ENCODE data around the gene SBF2. TPM values are rescaled to one million over a fixed set of nuclear protein-coding genes. Genes with fewer than 3 reads are reported as not detected.

Gene SBF2
- total and polyA plus RNA-seq, 2 donors (not counting 1 experiment from before 2014, with no cell fraction given): 5.6 to 17.7 TPM

- intact Hi-C loops (cut with micrococcal nuclease): loop anchor here (1.0 to 2.0 kb wide), 4 partner anchors 111 to 358 kb away; no protein-coding TSS in a partner anchor
- peak; percentile 76 for ATAC-seq (ENCODE audit: low read depth)
Observed at GRCh38 chr11:9972989-9973388, 321.0 kb downstream of the SBF2 start.

More at GRCh38 chr11:9972989-9973388, 321.0 kb downstream of the SBF2 start:
- no peak overlapping the region for H3K27ac ChIP-seq (ENCODE audit: low read length in 2 of 2)
- no peaks in the 10 kb centered on the region for H3K27me3 Mint-ChIP-seq
- no peak overlapping the region for H3K4me3 Mint-ChIP-seq
- H3K27ac Mint-ChIP-seq: no peak overlapping the region
- no peaks in the 10 kb centered on the region for H4K20me1 ChIP-seq (ENCODE audit: control insufficient read depth, insufficient read depth, low read length, poor library complexity, severe bottlenecking)
- no peaks in the 10 kb centered on the region for H3K27me3 ChIP-seq (replicated peaks in 1 of 4; ENCODE audit: control extremely low read depth in 1 of 4, control insufficient read depth in 3 of 4, insufficient read depth in 4 of 4, low read length in 3 of 4)
- peaks cover 0 to 3% of the 10 kb centered on the region in 2 donors for H3K4me1 ChIP-seq (ENCODE audit: control insufficient read depth in 2 of 2, insufficient read depth in 2 of 2, low read length in 2 of 2)
- ChIA-PET CTCF (interaction anchor here (0.6 to 3.7 kb wide), 45 partner anchors 10 to 468 kb away, joined by 3 to 56 read pairs (median 4); no protein-coding TSS in a partner anchor), POLR2A (interaction anchor here (0.6 kb wide), 1 partner anchor 313 kb away, joined by 4 read pairs; no protein-coding TSS in a partner anchor)
- H3K9me3 Mint-ChIP-seq (ENCODE audit: insufficient read depth): no peaks in the 10 kb centered on the region
- DNase-seq: peak; percentile 70
- H3K36me3 ChIP-seq (replicated peaks in 1 of 2; ENCODE audit: control extremely low read depth in 1 of 2, control insufficient read depth in 1 of 2, extremely low read depth in 1 of 2, insufficient read depth in 2 of 2, low read length in 1 of 2): no peaks in the 10 kb centered on the region
- no peak overlapping the region for H3K4me2 ChIP-seq (replicated peaks; ENCODE audit: low read depth, low read length, poor library complexity, severe bottlenecking)
- no peak overlapping the region for H2AFZ ChIP-seq (ENCODE audit: insufficient read depth, low read depth, low read length, poor library complexity, severe bottlenecking)
- 40% methylated on average over 1 of the region's 7 CpGs for WGBS (ENCODE audit: insufficient coverage)
- no peak overlapping the region for H3K4me3 ChIP-seq (ENCODE audit: control extremely low read depth in 1 of 5, extremely low read depth in 1 of 5, insufficient read depth in 1 of 5, low read depth in 2 of 5, low read length in 4 of 5)
- no peak overlapping the region for H3K9ac ChIP-seq (ENCODE audit: low read length)
- TF ChIP-seq EZH2 (IDR thresholded peaks at IDR 0.05; ENCODE audit: borderline replicate concordance, insufficient read depth, low read depth, low read length, poor library complexity, severe bottlenecking) (no peak), CTCF (IDR thresholded peaks at IDR 0.05) (peak; percentile 88)
- no peaks in the 10 kb centered on the region for H3K9me3 ChIP-seq (ENCODE audit: control extremely low read depth in 1 of 3, control insufficient read depth in 2 of 3, insufficient read depth in 1 of 3, low read length in 2 of 3)
- no peaks in the 10 kb centered on the region for H3K79me2 ChIP-seq (ENCODE audit: control insufficient read depth, insufficient read depth, low read length)
- peaks cover 4% of the 10 kb centered on the region for H3K4me1 Mint-ChIP-seq

Measured in B cell (primary cell).